Caco-2 (cell line): ENCODE results near the gene PARD3B. TPM values are rescaled to one million over a fixed set of nuclear protein-coding genes. Genes with fewer than 3 reads are reported as not detected.
"Not testable (repeated sequence)": the region's sequence is repeated elsewhere in the genome, so short reads cannot be mapped to it uniquely, and the experiment has no call there.

Experiments used
- BruUV-seq: library from RNA; stranded (reverse); fragments of 400-500 nt; replicated peaks from 2 replicates; lab custom pipeline; 2021; lab: Mats Ljungman, UMichigan
- CTCF ChIA-PET: fragments of 300-600 bp; sonication (Branson Sonifier 250); formaldehyde crosslinking; loops from one replicate; lab custom pipeline; 2022; ENCODE audit warnings: antibody characterized with exemption; lab: Charles Lee
- POLR2A ChIA-PET: fragments of 300-600 bp; sonication (Branson Sonifier 250); formaldehyde crosslinking; loops from one replicate; lab custom pipeline; 2022; ENCODE audit warnings: antibody characterized with exemption; lab: Charles Lee
- DNase-seq, 2 experiments: peaks; one replicate each; pipeline versions ENCODE4 v3.0.0 to v3.0.0-alpha.2; 2020 to 2022
- H3K27me3 ChIP-seq: replicated peaks from 2 replicates; pipeline ENCODE4 v1.6.0; 2011; ENCODE audit warnings: low read length; ENCODE audit not compliant: control insufficient read depth, insufficient read depth
- H3K36me3 ChIP-seq: 2 replicates; pipeline ENCODE4 v1.5.1; 2011; ENCODE audit warnings: low read length; ENCODE audit not compliant: control insufficient read depth, insufficient read depth
- H3K4me1 ChIP-seq: fragments of 250-450 bp; sonication (Bioruptor Pico); 2 replicates; pipeline ENCODE4 v1.5.1; 2020; ENCODE audit warnings: mild to moderate bottlenecking
- H3K4me3 ChIP-seq: 2 replicates; pipeline ENCODE4 v1.5.1; 2011; ENCODE audit warnings: low read depth, mild to moderate bottlenecking, control low read depth, low read length
- H3K9me3 ChIP-seq: fragments of 250-450 bp; sonication (Bioruptor Pico); 2 replicates; pipeline ENCODE4 v1.5.1; 2020; ENCODE audit warnings: mild to moderate bottlenecking, moderate library complexity
- H3K27ac Mint-ChIP-seq: one replicate; pipeline ENCODE4 v1.8.0; 2022; ENCODE audit warnings: mixed read lengths; ENCODE audit not compliant: unreplicated experiment
- H3K27me3 Mint-ChIP-seq: one replicate; pipeline ENCODE4 v1.8.0; 2022; ENCODE audit warnings: mixed read lengths; ENCODE audit not compliant: insufficient read depth, unreplicated experiment
- H3K36me3 Mint-ChIP-seq: one replicate; pipeline ENCODE4 v1.8.0; 2022; ENCODE audit warnings: mild to moderate bottlenecking, mixed read lengths; ENCODE audit not compliant: insufficient read depth, unreplicated experiment
- H3K4me1 Mint-ChIP-seq: one replicate; pipeline ENCODE4 v1.8.0; 2022; ENCODE audit warnings: low read depth, mixed read lengths; ENCODE audit not compliant: unreplicated experiment
- H3K4me3 Mint-ChIP-seq: one replicate; pipeline ENCODE4 v1.8.0; 2022; ENCODE audit warnings: mild to moderate bottlenecking, moderate library complexity, mixed read lengths; ENCODE audit not compliant: unreplicated experiment
- H3K9me3 Mint-ChIP-seq: one replicate; pipeline ENCODE4 v1.8.0; 2022; ENCODE audit warnings: mixed read lengths; ENCODE audit not compliant: unreplicated experiment
- intact Hi-C: fragments of 100-400 bp; cut with micrococcal nuclease; formaldehyde crosslinking; loops from one replicate; pipeline ENCODE4 v1.10.0; 2022; ENCODE audit not compliant: unreplicated experiment
- total RNA-seq: library from RNA; stranded (reverse); gene quantifications from 2 replicates; pipeline ENCODE4 v1.2.3, GENCODE V29; 2022
- TF ChIP-seq, protein P1 (sequence below), 2 experiments: fragments of 200-600 bp in 1 of 2; IDR thresholded peaks; 1 replicate in 1 of 2; 2 replicates in 1 of 2; pipeline versions ENCODE4 v1.5.1 to v1.8.0; 2011 to 2022; ENCODE audit warnings: antibody characterized with exemption in 1 of 2, control low read depth in 1 of 2, inconsistent platforms in 1 of 2, low read depth in 1 of 2, low read length in 1 of 2, mild to moderate bottlenecking in 1 of 2, moderate library complexity in 1 of 2; ENCODE audit not compliant: insufficient read depth in 1 of 2, severe bottlenecking in 1 of 2, unreplicated experiment in 1 of 2

The PARD3B gene
- total RNA-seq, 1 experiment from 2014 or later = 68.9 TPM

DNA sequence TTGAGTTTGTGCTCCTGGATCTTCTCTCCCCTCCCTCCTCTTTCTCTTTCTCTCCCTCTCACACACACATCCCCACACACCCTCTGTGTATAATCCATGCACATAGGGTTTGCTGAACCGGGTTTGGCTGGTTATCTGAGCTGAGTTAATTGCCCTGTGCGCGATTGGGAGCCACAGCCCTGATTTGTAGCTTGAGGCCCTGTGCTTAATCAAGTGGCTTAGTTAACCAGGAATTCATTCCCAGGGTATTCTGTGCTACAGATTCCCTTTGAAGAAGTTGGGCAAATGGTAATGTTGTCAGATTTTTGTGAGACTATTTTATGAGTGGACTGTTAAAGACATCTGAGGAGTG is 6.2 kb downstream of the PARD3B start:
- DNase-seq = no peak
- Mint-ChIP-seq H3K27me3 (no peaks in the 10 kb centered on the region), H3K4me1 (peaks cover 36% of the 10 kb centered on the region), H3K27ac (no peak overlapping the region), H3K9me3 (peaks cover 13% of the 10 kb centered on the region), H3K4me3 (peak overlapping the region; percentile 58), H3K36me3 (peaks cover 25% of the 10 kb centered on the region)
- no peaks in the 10 kb centered on the region for H3K36me3 ChIP-seq
- intact Hi-C loops = no loop called here
- no peaks in the 10 kb centered on the region for H3K9me3 ChIP-seq
- H3K27me3 ChIP-seq = no peaks in the 10 kb centered on the region
- POLR2A ChIA-PET = no interaction called here
- TF ChIP-seq, protein P1, sequence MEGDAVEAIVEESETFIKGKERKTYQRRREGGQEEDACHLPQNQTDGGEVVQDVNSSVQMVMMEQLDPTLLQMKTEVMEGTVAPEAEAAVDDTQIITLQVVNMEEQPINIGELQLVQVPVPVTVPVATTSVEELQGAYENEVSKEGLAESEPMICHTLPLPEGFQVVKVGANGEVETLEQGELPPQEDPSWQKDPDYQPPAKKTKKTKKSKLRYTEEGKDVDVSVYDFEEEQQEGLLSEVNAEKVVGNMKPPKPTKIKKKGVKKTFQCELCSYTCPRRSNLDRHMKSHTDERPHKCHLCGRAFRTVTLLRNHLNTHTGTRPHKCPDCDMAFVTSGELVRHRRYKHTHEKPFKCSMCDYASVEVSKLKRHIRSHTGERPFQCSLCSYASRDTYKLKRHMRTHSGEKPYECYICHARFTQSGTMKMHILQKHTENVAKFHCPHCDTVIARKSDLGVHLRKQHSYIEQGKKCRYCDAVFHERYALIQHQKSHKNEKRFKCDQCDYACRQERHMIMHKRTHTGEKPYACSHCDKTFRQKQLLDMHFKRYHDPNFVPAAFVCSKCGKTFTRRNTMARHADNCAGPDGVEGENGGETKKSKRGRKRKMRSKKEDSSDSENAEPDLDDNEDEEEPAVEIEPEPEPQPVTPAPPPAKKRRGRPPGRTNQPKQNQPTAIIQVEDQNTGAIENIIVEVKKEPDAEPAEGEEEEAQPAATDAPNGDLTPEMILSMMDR (IDR thresholded peaks at IDR 0.05; ENCODE audit: insufficient read depth in 1 of 2, low read depth in 1 of 2, low read length in 1 of 2, severe bottlenecking in 1 of 2, unreplicated experiment in 1 of 2) = no peak
- BruUV-seq = no TSS peak
- CTCF ChIA-PET = no interaction called here
- H3K4me1 ChIP-seq = peaks cover 47% of the 10 kb centered on the region
- no peak overlapping the region for H3K4me3 ChIP-seq

DNA sequence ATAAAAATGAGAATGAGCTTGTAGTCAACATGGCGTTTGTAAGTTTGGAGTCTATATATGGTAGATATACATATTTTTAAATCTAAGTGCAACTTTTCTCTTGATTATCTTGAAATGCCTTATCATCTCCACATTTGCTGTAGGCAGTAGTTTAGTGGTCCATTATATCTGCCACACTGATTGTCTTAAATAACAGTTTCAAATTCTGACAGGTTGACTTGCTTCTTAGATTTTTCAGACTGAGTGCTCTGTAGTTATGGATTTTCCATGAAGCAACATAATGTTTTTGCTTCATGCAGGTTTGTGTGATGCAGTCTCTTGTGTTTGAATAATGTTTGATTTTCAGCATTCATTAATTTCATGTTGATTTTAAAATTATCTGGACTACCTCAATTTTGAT is 12.3 kb downstream of the PARD3B start:
- intact Hi-C loops = no loop called here
- H3K36me3 ChIP-seq = peaks cover 1% of the 10 kb centered on the region; the same call in 1 of the 2 replicates
- ChIA-PET POLR2A (no interaction called here), CTCF (no interaction called here)
- H3K27me3 ChIP-seq = no peaks in the 10 kb centered on the region
- 0 out of 2 replicates have a peak, but pooled peaks cover 3% of the 10 kb centered on the region for H3K9me3 ChIP-seq
- no peaks in the 10 kb centered on the region for H3K27me3 Mint-ChIP-seq
- no peak overlapping the region for H3K4me3 ChIP-seq
- TF ChIP-seq, protein P1 (IDR thresholded peaks at IDR 0.05; ENCODE audit: insufficient read depth in 1 of 2, low read depth in 1 of 2, low read length in 1 of 2, severe bottlenecking in 1 of 2, unreplicated experiment in 1 of 2) = no peak
- H3K4me1 Mint-ChIP-seq = peaks cover 30% of the 10 kb centered on the region
- H3K4me3 Mint-ChIP-seq = no peak overlapping the region
- peak overlapping the region; percentile 32 for H3K27ac Mint-ChIP-seq
- no peak for DNase-seq
- peaks cover 11% of the 10 kb centered on the region for H3K4me1 ChIP-seq
- H3K9me3 Mint-ChIP-seq = peaks cover 26% of the 10 kb centered on the region
- H3K36me3 Mint-ChIP-seq = peaks cover 62% of the 10 kb centered on the region
- no TSS peak for BruUV-seq

DNA sequence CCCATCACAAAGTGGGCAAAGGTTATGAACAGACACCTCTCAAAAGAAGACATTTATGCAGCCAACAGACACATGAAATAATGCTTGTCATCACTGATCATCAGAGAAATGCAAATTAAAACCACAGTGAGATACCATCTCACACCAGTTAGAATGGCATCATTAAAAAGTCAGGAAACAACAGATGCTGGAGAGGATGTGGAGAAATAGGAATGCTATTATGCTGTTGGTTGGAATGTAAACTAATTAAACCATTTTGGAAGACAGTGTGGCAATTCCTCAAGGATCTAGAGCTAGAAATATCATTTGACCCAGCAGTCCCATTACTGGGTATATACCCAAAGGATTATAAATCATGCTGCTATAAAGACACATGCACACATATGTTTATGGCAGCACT is 14.1 kb downstream of the PARD3B start:
- H3K4me3 ChIP-seq, intact Hi-C loops, CTCF ChIA-PET, H3K36me3 ChIP-seq, H3K9me3 ChIP-seq, POLR2A ChIA-PET, BruUV-seq, H3K27ac Mint-ChIP-seq, H3K4me3 Mint-ChIP-seq, H3K27me3 Mint-ChIP-seq, H3K27me3 ChIP-seq, DNase-seq: not testable (repeated sequence)
- H3K4me1 ChIP-seq = peaks cover 11% of the 10 kb centered on the region
- peaks cover 36% of the 10 kb centered on the region for H3K4me1 Mint-ChIP-seq
- peaks cover 26% of the 10 kb centered on the region for H3K9me3 Mint-ChIP-seq
- H3K36me3 Mint-ChIP-seq = peaks cover 64% of the 10 kb centered on the region

DNA sequence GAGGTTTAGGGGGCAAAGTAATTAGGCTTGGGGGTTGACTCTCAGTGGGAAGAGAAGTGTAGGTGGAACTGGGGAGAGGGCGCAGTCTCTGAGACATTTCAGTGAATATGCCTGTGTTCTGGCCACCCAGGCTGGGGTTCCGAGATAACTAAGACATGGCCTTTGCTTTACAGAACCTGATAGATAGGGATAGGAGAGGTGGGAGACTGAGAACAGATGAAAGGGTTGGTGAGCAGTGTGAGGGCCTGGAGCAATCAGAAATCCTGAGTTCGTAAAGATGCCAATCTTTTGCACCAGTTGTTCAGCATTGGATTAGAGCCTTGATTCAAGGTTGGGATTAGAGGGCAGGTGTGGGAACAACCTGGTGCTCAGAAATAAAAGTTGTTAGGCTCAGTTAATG is 15.6 kb downstream of the PARD3B start:
- H3K36me3 Mint-ChIP-seq = peaks cover 50% of the 10 kb centered on the region
- H3K4me1 Mint-ChIP-seq = peaks cover 31% of the 10 kb centered on the region
- BruUV-seq = no TSS peak
- intact Hi-C loops = no loop called here
- Histone ChIP-seq H3K4me1 (peaks cover 11% of the 10 kb centered on the region), H3K9me3 (0 out of 2 replicates have a peak, but pooled peaks cover 3% of the 10 kb centered on the region), H3K36me3 (peaks cover 1% of the 10 kb centered on the region; the same call in 1 of the 2 replicates), H3K27me3 (no peaks in the 10 kb centered on the region), H3K4me3 (no peak overlapping the region)
- H3K27ac Mint-ChIP-seq = peak overlapping the region; percentile 32
- no peak overlapping the region for H3K4me3 Mint-ChIP-seq
- POLR2A ChIA-PET = no interaction called here
- H3K9me3 Mint-ChIP-seq = peaks cover 18% of the 10 kb centered on the region
- no peak for DNase-seq
- TF ChIP-seq, protein P1 (IDR thresholded peaks at IDR 0.05; ENCODE audit: insufficient read depth in 1 of 2, low read depth in 1 of 2, low read length in 1 of 2, severe bottlenecking in 1 of 2, unreplicated experiment in 1 of 2) = no peak
- H3K27me3 Mint-ChIP-seq = no peaks in the 10 kb centered on the region
- CTCF ChIA-PET = no interaction called here
